Esophagus muscularis mucosa (tissue), 4 donors: ENCODE data around the gene CRYL1.

Experiments used
- EP300 ChIP-seq: sonication (generic); formaldehyde crosslinking; IDR thresholded peaks from one replicate; pipeline ENCODE4 v1.6.1; 2017; ENCODE audit warnings: antibody characterized with exemption
- POLR2A ChIP-seq: fragments of 450-650 bp; IDR thresholded peaks from one replicate; pipeline ENCODE4 v1.6.1; 2017; ENCODE audit warnings: antibody characterized with exemption, moderate library complexity, mild to moderate bottlenecking, low read depth
- TF ChIP-seq, protein P1 (sequence below), 3 experiments: fragments of 200-600 bp in 2 of 3; fragments of 450-650 bp in 1 of 3; sonication (generic) in 2 of 3; IDR thresholded peaks; one replicate each; pipeline ENCODE4 v1.5.1; 2017 to 2019; ENCODE audit warnings: antibody characterized with exemption in 3 of 3, mild to moderate bottlenecking in 2 of 3, moderate library complexity in 1 of 3

DNA sequence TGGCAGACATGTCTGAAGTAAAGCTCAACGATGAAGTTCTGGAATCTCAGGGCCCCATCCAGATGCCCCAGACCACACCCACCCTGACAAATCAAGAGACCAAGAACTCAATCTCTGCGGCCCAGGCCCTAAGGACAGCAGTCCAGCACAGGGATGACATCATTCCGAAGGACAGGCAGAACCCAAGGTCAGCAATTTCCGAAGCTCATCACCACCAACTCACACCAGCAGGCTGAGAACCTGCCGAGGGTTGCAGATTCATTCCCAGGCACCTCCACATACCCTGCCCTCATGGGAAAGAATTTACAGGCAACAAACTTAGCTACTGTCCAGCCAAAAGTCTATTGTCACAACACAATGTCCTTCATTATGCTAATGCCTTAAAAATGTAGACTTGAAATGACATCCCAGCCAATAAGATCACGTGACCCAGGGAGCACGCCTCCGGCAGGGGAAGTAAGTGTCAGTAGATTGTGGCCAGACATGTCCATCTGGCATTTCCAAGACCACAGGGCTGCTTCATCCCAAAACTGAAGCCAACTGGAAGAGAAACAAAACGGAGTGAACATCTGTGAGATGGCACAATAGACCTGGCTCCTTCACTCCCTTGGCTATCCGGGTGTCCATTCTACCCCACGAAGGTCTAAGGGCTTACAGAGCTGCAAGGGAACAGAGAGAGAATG is 98.8 kb downstream of the CRYL1 start:
- TF ChIP-seq, protein P1, sequence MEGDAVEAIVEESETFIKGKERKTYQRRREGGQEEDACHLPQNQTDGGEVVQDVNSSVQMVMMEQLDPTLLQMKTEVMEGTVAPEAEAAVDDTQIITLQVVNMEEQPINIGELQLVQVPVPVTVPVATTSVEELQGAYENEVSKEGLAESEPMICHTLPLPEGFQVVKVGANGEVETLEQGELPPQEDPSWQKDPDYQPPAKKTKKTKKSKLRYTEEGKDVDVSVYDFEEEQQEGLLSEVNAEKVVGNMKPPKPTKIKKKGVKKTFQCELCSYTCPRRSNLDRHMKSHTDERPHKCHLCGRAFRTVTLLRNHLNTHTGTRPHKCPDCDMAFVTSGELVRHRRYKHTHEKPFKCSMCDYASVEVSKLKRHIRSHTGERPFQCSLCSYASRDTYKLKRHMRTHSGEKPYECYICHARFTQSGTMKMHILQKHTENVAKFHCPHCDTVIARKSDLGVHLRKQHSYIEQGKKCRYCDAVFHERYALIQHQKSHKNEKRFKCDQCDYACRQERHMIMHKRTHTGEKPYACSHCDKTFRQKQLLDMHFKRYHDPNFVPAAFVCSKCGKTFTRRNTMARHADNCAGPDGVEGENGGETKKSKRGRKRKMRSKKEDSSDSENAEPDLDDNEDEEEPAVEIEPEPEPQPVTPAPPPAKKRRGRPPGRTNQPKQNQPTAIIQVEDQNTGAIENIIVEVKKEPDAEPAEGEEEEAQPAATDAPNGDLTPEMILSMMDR (IDR thresholded peaks at IDR 0.05): no peak
- TF ChIP-seq POLR2A (no peak), EP300 (no peak)
